Nephron progenitor cell (in vitro differentiated cells): ENCODE measurements around the gene PGGHG.

ENCODE experiments used
- DNase-seq: peaks from one replicate; pipeline ENCODE4 v3.0.0; 2021
- H3K27ac Mint-ChIP-seq: 2 replicates; pipeline ENCODE4 v1.8.0; 2021; ENCODE audit warnings: mild to moderate bottlenecking, moderate library complexity, mixed read lengths
- H3K27me3 Mint-ChIP-seq: 2 replicates; pipeline ENCODE4 v1.8.0; 2021; ENCODE audit warnings: mild to moderate bottlenecking, low read depth, mixed read lengths; ENCODE audit not compliant: poor library complexity
- H3K36me3 Mint-ChIP-seq: 2 replicates; pipeline ENCODE4 v1.8.0; 2021; ENCODE audit warnings: low read depth, mixed read lengths
- H3K4me1 Mint-ChIP-seq: 2 replicates; pipeline ENCODE4 v1.8.0; 2021; ENCODE audit warnings: mixed read lengths
- H3K4me3 Mint-ChIP-seq: 2 replicates; pipeline ENCODE4 v1.8.0; 2021; ENCODE audit warnings: mild to moderate bottlenecking, moderate library complexity, mixed read lengths
- H3K9me3 Mint-ChIP-seq: 2 replicates; pipeline ENCODE4 v1.8.0; 2021; ENCODE audit warnings: mild to moderate bottlenecking, moderate library complexity, mixed read lengths
- TF ChIP-seq, protein P1 (sequence below): fragments of 200-600 bp; sonication (generic); IDR thresholded peaks from 2 replicates; pipeline ENCODE4 v1.5.0; 2021; ENCODE audit warnings: antibody characterized with exemption

Gene PGGHG

DNA sequence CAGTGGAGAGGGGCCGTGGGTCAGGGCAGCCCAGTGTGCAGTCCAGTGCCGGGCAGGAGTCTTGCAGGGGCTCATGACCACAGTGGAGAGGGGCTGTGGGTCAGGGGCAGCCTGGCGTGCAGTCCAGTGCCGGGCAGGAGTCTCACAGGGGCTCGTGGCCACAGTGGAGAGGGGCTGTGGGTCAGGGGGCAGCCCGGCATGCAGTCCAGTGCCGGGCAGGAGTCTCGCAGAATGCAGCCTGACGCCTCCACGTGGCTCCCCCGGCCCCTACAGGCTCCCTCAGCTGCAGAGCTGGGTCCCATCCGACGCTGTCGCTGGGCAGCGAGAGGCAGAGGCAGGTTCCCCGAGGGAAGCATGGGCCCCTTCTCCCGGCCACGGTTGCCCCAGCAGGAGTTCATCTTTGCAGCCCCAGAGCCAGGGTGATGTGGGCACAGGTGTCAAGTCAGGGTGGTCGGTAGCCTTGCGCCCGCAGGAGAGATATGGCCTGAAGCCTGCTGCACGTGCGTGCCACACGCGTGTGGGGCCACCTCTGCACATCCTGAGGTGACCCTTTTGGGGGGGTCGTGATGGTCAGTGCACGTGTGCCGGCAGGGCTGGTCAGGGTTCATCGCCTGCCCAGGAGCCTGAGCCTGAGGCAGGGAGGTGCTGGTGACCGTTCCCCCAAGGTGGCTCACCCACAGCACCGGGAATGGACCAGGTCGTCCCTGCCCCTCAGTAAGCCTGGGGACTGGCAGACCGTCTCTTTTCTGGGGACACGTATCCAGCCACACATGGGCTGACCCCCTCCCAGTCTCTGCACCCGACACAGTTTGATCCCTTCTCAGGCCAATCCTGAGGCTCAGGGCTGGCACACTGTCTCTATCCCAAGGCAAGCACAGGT lies 7.5 kb downstream of the PGGHG start:
- Mint-ChIP-seq H3K4me3 (no peak overlapping the region), H3K27ac (no peak overlapping the region), H3K9me3 (peaks cover 3% of the 10 kb centered on the region), H3K27me3 (no peaks in the 10 kb centered on the region), H3K4me1 (peaks cover 43% of the 10 kb centered on the region), H3K36me3 (peaks cover 1% of the 10 kb centered on the region)
- TF ChIP-seq, protein P1, sequence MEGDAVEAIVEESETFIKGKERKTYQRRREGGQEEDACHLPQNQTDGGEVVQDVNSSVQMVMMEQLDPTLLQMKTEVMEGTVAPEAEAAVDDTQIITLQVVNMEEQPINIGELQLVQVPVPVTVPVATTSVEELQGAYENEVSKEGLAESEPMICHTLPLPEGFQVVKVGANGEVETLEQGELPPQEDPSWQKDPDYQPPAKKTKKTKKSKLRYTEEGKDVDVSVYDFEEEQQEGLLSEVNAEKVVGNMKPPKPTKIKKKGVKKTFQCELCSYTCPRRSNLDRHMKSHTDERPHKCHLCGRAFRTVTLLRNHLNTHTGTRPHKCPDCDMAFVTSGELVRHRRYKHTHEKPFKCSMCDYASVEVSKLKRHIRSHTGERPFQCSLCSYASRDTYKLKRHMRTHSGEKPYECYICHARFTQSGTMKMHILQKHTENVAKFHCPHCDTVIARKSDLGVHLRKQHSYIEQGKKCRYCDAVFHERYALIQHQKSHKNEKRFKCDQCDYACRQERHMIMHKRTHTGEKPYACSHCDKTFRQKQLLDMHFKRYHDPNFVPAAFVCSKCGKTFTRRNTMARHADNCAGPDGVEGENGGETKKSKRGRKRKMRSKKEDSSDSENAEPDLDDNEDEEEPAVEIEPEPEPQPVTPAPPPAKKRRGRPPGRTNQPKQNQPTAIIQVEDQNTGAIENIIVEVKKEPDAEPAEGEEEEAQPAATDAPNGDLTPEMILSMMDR = no peak
- no peak for DNase-seq

DNA sequence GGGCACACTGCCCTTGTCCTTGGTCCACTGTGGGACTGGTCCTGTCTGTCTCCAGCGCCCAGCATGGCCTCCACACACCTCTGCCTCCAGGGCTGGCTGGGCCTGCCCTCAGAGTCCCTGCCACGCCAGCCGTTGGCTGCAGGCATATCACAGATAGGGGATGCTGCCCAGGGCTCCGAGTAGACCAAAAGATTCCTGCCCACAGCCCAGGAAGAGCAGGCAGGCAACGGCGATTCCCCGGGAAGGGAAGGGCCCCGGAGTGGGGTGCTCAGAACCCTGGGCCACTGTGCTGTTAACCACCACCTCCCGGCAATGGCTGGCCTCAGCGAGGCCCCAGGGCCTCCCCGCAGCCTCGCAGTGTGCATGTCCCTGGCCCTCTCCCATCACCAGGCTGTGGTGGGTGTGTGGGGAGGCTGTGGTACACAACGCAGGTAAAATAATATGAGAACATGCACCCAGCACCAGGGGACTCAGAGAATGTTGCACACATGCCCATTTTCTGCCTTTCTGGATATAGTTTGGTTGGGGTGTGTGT lies 8.2 kb downstream of the PGGHG start:
- DNase-seq = no peak
- H3K4me3 Mint-ChIP-seq = no peak overlapping the region
- H3K4me1 Mint-ChIP-seq = peaks cover 42% of the 10 kb centered on the region
- no peaks in the 10 kb centered on the region for H3K36me3 Mint-ChIP-seq
- no peaks in the 10 kb centered on the region for H3K27me3 Mint-ChIP-seq
- no peak overlapping the region for H3K27ac Mint-ChIP-seq
- TF ChIP-seq, protein P1 = no peak
- H3K9me3 Mint-ChIP-seq = peaks cover 6% of the 10 kb centered on the region

DNA sequence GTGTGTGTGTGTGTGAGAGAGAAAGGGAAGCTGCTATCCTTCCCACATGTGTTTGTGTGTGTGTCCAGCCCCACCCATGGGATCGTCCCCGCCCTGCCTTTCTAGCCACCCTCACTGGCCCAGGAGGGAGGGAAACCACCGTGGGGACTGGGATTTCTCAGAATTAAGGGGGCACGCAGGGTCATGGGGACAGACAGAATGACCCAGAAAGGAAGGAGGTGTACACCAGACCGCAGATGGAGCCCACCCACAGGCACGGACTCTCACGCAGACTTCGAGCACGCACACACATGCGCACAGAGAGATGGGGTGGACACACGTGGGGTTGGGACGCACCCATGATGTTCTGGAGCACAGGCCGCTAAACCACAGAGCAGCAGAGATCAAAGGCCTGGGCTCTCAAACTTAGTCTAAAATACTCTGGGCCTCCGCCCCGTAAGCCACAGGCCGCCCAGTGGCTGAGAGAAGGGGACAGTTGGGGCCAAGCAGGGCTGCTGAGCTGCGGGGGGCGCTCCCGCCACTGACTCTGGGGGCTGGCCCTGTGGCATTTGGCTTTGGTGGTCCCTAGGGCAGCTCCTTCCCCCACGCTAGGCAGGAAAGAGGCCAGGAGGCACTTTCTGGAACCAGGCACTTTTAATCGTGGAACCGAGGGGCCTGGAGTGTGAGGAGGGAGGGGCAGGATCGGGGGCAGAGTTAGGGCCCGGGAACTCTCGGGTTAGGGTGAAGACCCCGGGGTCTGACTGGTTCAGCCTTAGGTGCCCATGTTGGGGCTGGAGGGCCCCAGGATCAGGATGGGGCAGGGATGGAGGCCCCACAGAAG lies 8.9 kb downstream of the PGGHG start:
- no peaks in the 10 kb centered on the region for H3K27me3 Mint-ChIP-seq
- peaks cover 11% of the 10 kb centered on the region for H3K9me3 Mint-ChIP-seq
- H3K36me3 Mint-ChIP-seq = peaks cover 1% of the 10 kb centered on the region
- TF ChIP-seq, protein P1 = no peak
- H3K27ac Mint-ChIP-seq = peak overlapping the region; percentile 90
- no peak overlapping the region for H3K4me3 Mint-ChIP-seq
- peaks cover 47% of the 10 kb centered on the region for H3K4me1 Mint-ChIP-seq
- DNase-seq = peak; percentile 3

DNA sequence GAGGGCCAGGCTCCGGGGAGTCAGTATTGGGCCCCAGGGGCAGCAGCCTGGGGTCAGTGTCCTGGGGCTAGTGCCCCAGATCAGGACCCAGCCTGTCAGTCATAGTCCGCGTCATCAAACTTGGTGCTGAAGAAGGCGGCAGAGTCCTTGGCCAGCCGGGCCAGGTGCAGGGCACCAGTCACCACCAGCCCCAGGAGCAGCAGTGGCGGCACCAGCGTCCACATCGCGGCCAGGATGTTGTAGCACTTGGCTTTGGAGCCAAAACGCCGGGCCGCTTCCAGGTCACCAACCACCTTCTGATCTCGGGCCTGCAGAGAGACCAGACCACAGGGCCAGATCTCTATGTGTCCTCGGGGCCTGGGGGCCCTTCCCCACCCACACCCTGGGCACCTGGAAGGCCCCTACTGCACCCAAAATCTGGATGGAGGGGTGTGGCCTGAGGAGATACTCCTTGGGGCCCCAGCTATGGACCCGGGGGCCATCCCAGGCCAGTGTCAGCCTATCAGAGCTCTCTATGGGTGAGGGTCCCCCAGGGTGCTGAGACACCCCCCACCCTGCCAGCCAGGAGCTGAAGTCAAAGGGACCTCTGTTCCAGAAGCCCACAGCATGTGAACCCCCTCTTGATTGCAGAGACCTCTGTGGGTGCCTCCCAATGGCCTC lies 9.6 kb downstream of the PGGHG start:
- DNase-seq = no peak
- Mint-ChIP-seq H3K9me3 (peaks cover 17% of the 10 kb centered on the region), H3K4me3 (no peak overlapping the region), H3K27me3 (no peaks in the 10 kb centered on the region), H3K36me3 (peaks cover 4% of the 10 kb centered on the region), H3K4me1 (peaks cover 50% of the 10 kb centered on the region), H3K27ac (no peak overlapping the region)
- TF ChIP-seq, protein P1 = no peak

DNA sequence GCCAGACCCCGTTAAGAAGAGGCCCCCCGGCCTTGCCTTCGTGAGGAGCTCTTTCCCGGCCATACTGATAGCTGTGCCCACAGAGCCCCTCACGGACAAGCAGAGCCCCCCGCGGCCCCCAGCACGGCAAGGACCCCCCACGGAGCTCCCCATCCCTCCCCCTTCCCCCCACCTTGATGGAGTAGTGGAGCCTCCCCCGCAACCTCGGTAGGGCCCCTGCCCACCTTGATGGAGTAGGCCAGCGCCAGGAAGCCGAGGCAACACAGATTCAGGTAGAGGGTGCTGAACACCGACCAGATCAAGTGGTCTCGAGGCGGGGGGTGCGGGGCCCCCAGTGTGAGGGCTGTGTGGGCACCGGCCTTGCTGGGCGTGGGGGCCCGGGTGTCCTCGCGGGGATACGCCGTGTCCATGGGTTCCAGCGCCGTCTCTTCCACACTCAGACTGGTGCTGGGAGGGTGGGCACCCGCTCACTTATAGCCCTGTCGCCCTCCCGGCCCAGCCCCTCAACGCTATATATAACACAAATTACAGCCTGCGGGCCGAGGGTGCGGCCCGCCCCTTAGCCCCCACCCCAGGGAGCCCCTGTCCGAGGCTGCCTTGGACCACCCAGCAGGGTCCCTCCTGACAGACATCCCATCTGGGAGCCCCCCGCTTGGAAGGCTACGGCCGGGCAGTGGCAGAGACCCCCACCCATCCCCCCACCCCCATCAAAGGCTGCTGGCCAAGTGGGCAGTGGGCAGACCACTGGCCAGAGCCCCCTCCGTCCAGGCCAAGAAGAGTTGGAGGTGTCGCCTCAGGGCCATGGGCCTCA lies 10.4 kb downstream of the PGGHG start, which contains the start of gene IFITM5:
Gene IFITM5 (minus strand): TSS at position 446 of the 811 bp plus-strand sequence. CDS start 36 bp downstream, at position 410.
- no peaks in the 10 kb centered on the region for H3K27me3 Mint-ChIP-seq
- peaks cover 19% of the 10 kb centered on the region for H3K9me3 Mint-ChIP-seq
- peak within 1 kb of the TSS; percentile 3 for H3K4me3 Mint-ChIP-seq
- H3K4me1 Mint-ChIP-seq = peaks cover 50% of the 10 kb centered on the region
- no peak within 1 kb of the TSS for H3K27ac Mint-ChIP-seq
- DNase-seq = no peak
- H3K36me3 Mint-ChIP-seq = peaks cover 4% of the 10 kb centered on the region
- TF ChIP-seq, protein P1 = no peak
